Lung (tissue), 12 donors: Measurements from ENCODE around the gene NXPH2. TPM values are rescaled to one million over a fixed set of nuclear protein-coding genes. Genes with fewer than 3 reads are reported as not detected.

ENCODE experiments used
- ATAC-seq: fragments of 200-7000 bp; cut with Tn5 transposase; one replicate; pipeline ENCODE4 v1.9.1; 2020; ENCODE audit warnings: moderate number of reproducible peaks; ENCODE audit not compliant: insufficient read depth, low FRiP score
- DNase-seq, 3 donors: peaks; one replicate each; pipeline ENCODE4 v3.0.0-alpha.2; 2013 to 2017
- H3K27ac ChIP-seq, 2 donors: one replicate each; pipeline ENCODE4 v1.5.1; 2013; ENCODE audit warnings: mild to moderate bottlenecking in 2 of 2, moderate library complexity in 2 of 2, control low read depth in 1 of 2, inconsistent platforms in 1 of 2, low read depth in 1 of 2, low read length in 1 of 2
- H3K27me3 ChIP-seq, 3 donors: one replicate each; pipeline ENCODE4 v1.5.1; 2013; ENCODE audit warnings: low read length in 2 of 3; ENCODE audit not compliant: control insufficient read depth in 3 of 3, insufficient read depth in 3 of 3
- H3K36me3 ChIP-seq, 4 donors: one replicate each; pipeline ENCODE4 v1.5.1; 2013; ENCODE audit warnings: low read length in 4 of 4, mild to moderate bottlenecking in 1 of 4, moderate library complexity in 1 of 4; ENCODE audit not compliant: control insufficient read depth in 4 of 4, insufficient read depth in 4 of 4
- H3K4me1 ChIP-seq, 5 donors: one replicate each; pipeline ENCODE4 v1.5.1; 2013; ENCODE audit warnings: low read length in 5 of 5, mild to moderate bottlenecking in 2 of 5, moderate library complexity in 1 of 5; ENCODE audit not compliant: control insufficient read depth in 5 of 5, insufficient read depth in 5 of 5
- H3K4me3 ChIP-seq: one replicate; pipeline ENCODE4 v1.5.1; 2013; ENCODE audit warnings: mild to moderate bottlenecking, control low read depth, moderate library complexity
- H3K9ac ChIP-seq, 2 donors: one replicate each; pipeline ENCODE4 v1.5.1; 2013; ENCODE audit warnings: low read length in 2 of 2, control low read depth in 1 of 2; ENCODE audit not compliant: insufficient read depth in 1 of 2
- H3K9me3 ChIP-seq, 4 donors: one replicate each; pipeline ENCODE4 v1.5.1; 2013; ENCODE audit warnings: low read length in 3 of 4, mild to moderate bottlenecking in 1 of 4, moderate library complexity in 1 of 4; ENCODE audit not compliant: control insufficient read depth in 4 of 4, insufficient read depth in 3 of 4
- CTCF ChIP-seq: IDR thresholded peaks from 2 replicates; pipeline ENCODE4 v1.5.1; 2012; ENCODE audit warnings: mild to moderate bottlenecking; ENCODE audit errors: control extremely low read depth, extremely low read depth
- WGBS, 2 donors: extraction: QIAGEN DNeasy Blood & Tissue Kit; methylation state at CpG; one replicate each; pipeline ENCODE4 v1.1.7; 2013; 5-methylcytosine and 5-hydroxymethylcytosine counted together
- polyA plus RNA-seq, 2 donors: library from polyadenylated mRNA; stranded (reverse); fragments of 200-250 nt; gene quantifications; one replicate each; pipeline ENCODE4 v1.2.1, GENCODE V29; 2013
- total RNA-seq, 2 donors: library from RNA; depleted of rRNA in 1 of 2; stranded (reverse); fragments of >200 nt in 1 of 2; gene quantifications; one replicate each; pipeline ENCODE4 v1.2.1, GENCODE V29; 2014 to 2021
- donor health status: control.
- donor health status: control.
- donor health status: Bipolar disorder and iron deficiency.
- donor health status: healthy.
- donor health status: DM: yes; HTN: yes; CAD: no.

Gene NXPH2
- total and polyA plus RNA-seq, 4 donors: not detected

GRCh38 chr2:138763971-138764370 lies 16.2 kb downstream of the NXPH2 start:
- Histone ChIP-seq H3K9ac (no peak overlapping the region), H3K4me1 (no peaks in the 10 kb centered on the region), H3K36me3 (no peaks in the 10 kb centered on the region), H3K9me3 (no peaks in the 10 kb centered on the region), H3K4me3 (no peak overlapping the region), H3K27ac (no peak overlapping the region), H3K27me3 (no peaks in the 10 kb centered on the region)
- ATAC-seq (no peak), DNase-seq (no peak)
- no peak for TF ChIP-seq CTCF

GRCh38 chr2:138762533-138762932 lies 17.7 kb downstream of the NXPH2 start:
- Histone ChIP-seq H3K4me3 (no peak overlapping the region), H3K9ac (no peak overlapping the region), H3K9me3 (no peaks in the 10 kb centered on the region), H3K4me1 (no peaks in the 10 kb centered on the region), H3K27ac (no peak overlapping the region), H3K36me3 (no peaks in the 10 kb centered on the region), H3K27me3 (no peaks in the 10 kb centered on the region)
- ATAC-seq (no peak), DNase-seq (no peak)
- no peak for TF ChIP-seq CTCF

DNA sequence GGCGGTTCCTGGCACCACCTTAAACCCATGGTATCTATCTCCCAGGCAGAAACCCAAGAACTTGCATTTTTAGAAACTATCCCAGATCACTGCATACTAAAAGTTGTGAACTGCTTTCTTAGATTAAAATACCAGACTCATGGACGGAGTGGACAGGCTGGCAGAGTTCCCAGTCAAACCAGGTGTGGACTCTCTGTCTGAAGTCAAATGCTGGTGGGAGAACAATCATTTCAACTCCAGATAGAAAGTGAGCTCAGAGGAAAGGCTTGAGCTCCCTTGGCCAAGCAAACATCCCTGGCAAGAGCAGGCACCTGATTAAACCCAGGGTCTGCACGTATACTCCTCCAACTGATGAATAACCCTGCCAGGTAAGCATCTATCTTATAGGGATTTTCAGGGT lies 19.5 kb downstream of the NXPH2 start:
- H3K9me3 ChIP-seq: no peaks in the 10 kb centered on the region
- DNase-seq (peak; percentile 42 to 65 (median 46)), ATAC-seq (no peak)
- H3K9ac ChIP-seq: no peak overlapping the region
- TF ChIP-seq CTCF: no peak
- H3K27ac ChIP-seq: no peak overlapping the region
- no peaks in the 10 kb centered on the region for H3K36me3 ChIP-seq
- H3K27me3 ChIP-seq: no peaks in the 10 kb centered on the region
- no peaks in the 10 kb centered on the region for H3K4me1 ChIP-seq
- H3K4me3 ChIP-seq: no peak overlapping the region
- WGBS, 2 donors: 69 to 81% methylated on average over 3 of the region's 3 CpGs

- ATAC-seq (no peak), DNase-seq (no peak)
- no peak overlapping the region for H3K4me3 ChIP-seq
- peaks cover 0 to 3% (median 0%) of the 10 kb centered on the region in 5 donors for H3K4me1 ChIP-seq
- H3K27me3 ChIP-seq: no peaks in the 10 kb centered on the region
- 82 to 98% methylated on average over 2 of the region's 2 CpGs for WGBS, 2 donors
- no peak for TF ChIP-seq CTCF
- no peaks in the 10 kb centered on the region for H3K36me3 ChIP-seq
- H3K9ac ChIP-seq: no peak overlapping the region
- H3K9me3 ChIP-seq: peaks cover 0 to 4% (median 1%) of the 10 kb centered on the region in 4 donors
- no peak overlapping the region for H3K27ac ChIP-seq
Measured at GRCh38 chr2:138757384-138757783, 22.8 kb downstream of the NXPH2 start.
